ENCODE data around the gene RNF114.
A peak's percentile ranks its signal among the peaks of the same experiment; 100 is the strongest.
"Not testable (repeated sequence)": the region's sequence is repeated elsewhere in the genome, so short reads cannot be mapped to it uniquely, and the experiment has no call there.

RNF114 gene

DNA sequence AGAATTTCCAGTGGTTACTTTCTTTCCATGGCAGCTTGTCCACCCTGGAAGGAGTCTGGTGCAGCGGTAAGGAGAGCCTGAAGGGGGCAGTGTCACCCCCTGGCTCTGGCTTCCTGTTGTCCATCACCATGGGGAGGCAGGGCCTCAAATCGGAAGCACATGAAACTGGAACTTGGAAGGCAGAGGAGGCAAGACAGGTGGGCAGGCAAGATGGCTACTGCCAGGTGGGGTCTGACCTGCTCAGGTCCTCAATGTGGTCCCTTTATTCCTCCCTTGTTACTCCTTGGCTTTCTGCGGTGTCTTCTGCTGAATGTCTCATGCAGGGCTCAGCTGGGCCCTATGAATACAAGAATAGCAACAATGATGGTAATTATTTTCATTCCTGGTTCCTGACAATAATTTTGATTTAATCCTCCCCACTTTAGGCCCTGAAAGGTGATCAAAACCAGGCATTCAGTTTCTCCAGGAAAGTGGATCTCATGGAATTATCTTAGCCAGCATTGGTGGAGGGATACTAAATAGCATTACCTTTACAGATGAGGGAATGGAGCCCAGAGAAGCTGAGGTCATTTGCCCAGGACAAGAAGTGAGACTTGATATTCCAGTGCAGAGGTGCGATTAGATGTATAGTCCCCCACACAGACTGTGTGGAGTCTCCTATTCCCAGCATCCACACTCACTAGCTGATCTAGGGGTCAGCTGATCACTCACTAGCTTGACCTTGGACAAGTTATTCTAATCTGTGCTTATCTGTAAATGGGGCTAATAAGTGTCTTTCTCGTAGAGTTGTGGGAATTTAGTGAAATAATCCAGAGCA lies 29.0 kb downstream of the RNF114 start:
- DNase-seq (ENCODE audit: low read depth in 3 of 3): no peak

GRCh38 chr20:49965781-49966305 lies 29.6 kb downstream of the RNF114 start:
- no peak for DNase-seq (ENCODE audit: low read depth in 3 of 3)

GRCh38 chr20:49966861-49967260 lies 30.7 kb downstream of the RNF114 start:
- DNase-seq (ENCODE audit: low read depth in 3 of 3): no peak

DNA sequence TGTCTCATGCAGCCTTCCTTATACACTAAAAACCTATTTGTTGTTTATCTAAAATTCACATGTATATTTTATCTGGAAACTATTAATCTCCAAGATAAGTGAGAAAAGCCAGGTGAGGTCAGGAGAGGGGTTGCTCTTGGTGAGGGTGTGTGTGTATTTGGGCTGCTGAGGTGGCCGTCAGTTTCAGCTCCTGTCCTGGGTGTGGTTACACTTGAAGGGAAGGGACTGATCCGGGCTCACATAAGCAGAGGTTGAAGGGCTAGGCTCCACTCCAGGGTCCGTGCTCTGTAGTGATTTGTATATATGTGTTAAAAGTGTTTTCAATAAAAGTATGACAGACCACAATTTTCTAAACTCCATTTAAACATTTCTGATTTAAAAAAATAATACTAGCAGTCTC lies 33.0 kb downstream of the RNF114 start:
- no peak for DNase-seq (ENCODE audit: low read depth in 3 of 3)

- no peak for DNase-seq (ENCODE audit: low read depth in 3 of 3)
These were observed 33.7 kb downstream of the RNF114 start for GRCh38 chr20:49969946-49970345.

GRCh38 chr20:49970498-49970897 lies 34.3 kb downstream of the RNF114 start:
- DNase-seq (ENCODE audit: low read depth in 3 of 3): no peak

DNA sequence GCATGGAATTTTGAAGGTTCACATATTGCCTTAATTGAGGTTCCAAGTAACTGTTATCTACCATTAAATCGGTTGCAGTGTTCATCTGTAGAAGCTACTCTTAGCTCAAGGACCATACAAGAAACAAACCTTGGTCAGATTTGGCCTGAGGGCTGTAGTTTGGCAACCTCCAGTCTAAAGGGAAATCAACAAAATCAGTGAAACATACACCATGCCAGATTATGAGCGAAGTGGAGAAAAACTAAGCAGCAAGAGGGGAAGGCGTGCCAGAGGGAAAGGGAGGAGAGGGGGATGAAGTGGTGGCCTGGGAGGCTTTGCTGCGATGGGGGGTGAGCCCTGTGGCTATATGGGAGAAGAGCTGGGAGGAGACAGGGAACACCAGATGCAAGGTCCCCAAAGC lies 37.8 kb downstream of the RNF114 start:
- DNase-seq (ENCODE audit: low read depth in 3 of 3): no peak

DNA sequence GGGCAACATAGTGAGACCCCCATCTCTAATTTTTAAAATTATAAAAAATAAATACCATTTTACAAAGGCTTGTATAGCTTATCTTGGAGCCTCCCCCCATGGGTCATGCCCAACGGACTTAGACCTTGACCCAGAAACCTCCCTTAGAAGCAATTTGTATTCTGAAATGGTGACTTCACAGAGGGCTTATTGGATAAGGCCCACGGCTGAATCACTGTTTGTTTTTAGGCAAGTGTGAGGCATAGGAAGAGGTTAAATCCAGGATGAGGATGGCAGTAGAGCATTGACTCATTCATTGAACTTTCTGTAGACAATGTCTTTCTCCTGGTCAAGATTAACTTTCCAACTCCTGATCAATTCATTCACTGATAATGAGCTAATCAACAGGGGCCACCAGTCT lies 40.3 kb downstream of the RNF114 start:
- DNase-seq (ENCODE audit: low read depth in 3 of 3): no peak

GRCh38 chr20:49977740-49978139 lies 41.5 kb downstream of the RNF114 start:
- DNase-seq (ENCODE audit: low read depth in 3 of 3): not testable (repeated sequence)

DNA sequence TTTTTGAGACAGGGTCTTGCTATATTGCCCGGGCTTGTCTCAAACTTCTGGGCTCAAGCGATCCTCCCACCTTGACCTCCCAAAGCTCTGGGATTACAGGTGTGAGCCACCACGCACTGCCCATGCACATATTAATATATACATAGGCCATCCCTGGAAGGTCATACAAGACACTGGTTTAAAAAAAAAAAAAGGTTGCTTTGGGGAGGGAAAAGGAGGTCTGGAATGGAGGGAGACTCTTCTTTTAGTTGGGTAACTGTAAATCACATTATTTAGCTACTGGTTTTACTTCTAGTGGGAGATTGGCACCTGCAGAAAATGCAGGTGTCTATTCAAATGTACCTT lies 42.5 kb downstream of the RNF114 start:
- DNase-seq (ENCODE audit: low read depth in 3 of 3): no peak

DNA sequence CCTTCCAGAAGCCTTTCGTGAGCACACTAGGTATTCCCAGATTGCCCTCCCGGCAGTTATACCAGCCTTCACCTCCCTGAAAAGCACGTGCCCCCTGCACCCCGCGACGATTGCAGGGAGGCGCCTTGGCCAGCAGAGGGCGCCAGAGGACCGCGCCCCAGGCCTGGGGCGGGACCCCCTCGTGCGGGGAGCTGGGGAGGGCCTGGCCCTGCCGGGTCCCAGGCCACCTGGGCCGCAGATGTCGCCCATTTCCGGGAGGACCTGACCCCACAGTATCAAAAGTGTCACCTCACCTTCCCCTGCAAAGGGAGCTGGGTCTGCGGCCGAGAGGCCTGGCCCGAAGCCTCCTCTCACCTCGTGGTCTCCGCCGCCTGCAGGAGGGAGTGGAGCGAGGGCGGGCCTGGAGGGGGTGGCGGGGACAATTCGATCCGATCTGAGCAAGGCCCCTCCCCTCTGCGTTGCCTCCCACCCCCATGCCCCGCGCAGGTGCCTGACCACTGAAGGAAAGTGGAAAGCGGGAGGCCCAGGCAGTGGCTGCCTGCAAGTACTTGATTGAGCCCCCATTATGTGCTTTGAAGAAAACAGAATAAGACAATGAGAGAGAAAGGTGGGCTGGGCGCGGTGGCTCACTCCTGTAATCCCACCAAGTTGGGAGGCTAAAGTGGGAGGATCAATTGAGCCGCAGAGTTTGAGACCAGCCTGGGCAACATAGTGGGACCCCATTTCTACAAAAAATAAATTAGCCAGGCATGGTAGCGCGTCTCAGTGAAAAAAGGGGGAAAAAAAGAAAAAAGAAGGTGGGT lies 43.0 kb downstream of the RNF114 start:
- DNase-seq (ENCODE audit: low read depth in 3 of 3): peak; percentile 15 to 41 (median 40)

DNA sequence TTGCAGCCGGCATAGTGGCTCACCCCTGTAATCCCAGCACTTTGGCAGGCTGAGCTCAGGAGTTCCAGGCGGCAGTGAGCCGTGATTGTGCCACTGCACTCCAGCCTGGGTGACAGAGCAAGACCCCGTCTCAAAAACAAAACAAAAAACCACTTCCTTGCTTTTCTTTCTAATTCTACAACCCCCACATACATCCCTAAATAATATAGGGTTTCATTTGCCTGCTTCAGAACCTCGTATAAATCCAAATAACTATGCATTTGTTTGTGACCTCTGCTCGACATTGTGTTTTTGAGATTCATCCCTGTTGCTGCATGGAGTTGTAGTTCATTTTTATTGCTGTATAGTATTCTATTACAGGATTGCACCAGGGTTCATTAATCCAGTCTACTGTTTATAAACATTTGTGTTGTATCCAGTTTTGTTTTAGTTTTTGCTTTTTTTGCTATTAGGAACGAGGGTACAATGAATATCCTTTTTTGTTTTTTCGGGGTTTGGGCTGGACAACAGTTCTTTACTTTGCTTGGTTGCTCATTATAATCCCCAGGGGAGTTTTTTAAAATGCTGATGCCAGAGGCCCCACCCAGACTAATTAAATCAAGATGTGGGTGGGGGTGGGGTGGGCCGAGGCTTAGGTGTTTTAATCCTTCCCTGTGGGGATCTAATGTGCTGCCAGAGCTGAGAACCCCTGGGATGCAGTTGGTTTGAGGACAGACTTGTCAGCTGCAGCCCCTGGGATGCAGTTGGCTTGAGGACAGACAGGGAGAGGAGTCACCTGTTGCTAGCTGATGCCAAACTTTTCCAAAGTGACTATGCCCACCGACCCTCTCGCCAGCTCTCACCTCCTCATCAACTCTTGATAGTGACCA lies 44.2 kb downstream of the RNF114 start:
- DNase-seq (ENCODE audit: low read depth in 3 of 3): no peak

DNA sequence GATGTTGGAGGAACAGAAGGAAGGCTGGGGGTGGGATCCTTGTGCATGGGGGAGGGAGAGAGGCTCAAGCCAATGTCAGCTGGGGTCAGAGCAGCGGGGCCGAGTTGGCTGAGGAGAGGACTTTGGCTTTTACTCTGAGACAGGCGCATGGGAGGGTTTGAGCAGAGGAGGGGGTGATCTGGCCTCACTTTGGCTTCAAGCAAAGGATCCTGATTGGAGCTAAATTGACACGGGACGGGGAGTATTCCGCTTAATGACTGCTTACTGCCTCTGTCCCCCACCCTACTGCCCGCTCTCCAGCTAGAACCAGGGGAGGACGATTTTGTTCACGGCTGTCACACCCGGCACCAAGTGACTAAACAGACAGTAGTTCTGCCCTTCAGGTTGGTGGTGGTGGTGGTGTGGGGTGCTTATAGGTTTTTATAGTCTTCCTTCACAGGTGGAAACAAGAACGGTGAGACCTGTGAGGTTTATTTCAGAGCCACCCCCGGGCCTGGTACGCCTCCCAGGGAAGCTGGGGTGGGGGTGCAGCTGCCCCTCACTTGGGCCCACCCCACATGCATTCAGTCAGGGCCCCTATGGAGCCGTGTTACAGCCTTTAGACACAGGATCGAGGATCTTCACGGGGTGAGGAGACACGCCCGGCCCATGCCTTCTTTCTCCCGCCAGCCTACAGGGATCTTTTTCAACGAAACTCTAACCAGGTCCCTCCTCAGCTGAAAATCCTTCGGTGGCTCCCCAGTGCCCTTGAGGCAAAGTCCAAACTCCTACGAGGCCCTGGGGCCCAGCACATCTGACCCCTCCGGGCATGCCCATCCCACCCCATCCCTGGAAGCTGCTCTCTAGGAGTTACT lies 45.2 kb downstream of the RNF114 start:
- no peak for DNase-seq (ENCODE audit: low read depth in 3 of 3)

DNA sequence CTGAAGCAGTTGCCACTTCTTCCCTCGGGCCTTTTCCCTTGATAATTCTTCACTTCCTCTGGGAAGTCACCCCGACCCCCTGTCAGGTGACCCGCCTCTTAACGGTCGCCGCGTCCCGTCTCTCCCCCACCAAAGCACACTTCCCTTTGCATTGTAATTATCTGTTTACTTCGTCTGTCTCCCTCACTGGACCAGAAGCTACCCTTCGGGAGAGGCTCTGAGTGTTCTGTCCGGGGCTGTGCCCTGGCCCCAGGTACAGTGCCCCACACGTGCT lies 45.8 kb downstream of the RNF114 start:
- no peak for DNase-seq (ENCODE audit: low read depth in 3 of 3)

- peak; percentile 49 to 73 (median 73) for DNase-seq (ENCODE audit: low read depth in 3 of 3)
These were observed 46.3 kb downstream of the RNF114 start, which contains the start of gene SNAI1 for GRCh38 chr20:49982346-49983122. Gene SNAI1 (plus strand): TSS chr20:49982980. CDS start chr20:49983060, 80 bp downstream.

DNA sequence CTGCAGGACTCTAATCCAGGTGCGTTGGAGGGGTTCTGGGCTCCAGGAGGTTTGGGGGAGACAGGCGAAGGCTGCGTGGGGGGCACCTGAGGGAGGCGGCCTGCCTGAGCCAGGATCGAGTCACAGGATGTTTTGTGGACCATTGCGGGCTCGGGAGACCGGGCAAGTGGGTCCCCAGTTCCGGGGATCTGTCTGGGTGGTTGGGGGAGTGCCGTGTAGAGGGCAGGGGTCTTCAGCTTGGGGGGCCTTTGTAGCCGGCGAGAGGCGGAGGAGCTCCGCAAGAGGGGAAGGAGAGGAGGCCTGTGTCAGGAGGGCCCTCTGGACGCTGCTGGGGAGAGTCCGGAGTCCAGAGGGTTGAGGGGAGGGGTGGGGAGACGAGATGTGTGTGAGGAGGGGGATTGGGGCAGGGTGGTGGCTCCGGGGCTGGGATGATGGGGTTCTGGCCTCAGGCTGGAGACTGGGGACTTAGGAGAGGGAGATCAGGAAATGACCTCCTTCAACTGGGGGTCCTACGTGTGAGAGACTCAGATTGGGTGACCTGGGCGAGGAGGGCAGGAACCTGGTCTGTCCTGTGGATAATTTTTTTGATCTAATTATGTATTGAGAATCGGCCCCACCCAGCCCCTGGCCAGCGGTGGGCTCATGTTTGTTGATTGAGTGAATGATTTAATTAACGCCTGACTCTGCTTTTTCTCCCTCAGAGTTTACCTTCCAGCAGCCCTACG lies 47.1 kb downstream of the RNF114 start:
- DNase-seq (ENCODE audit: low read depth in 3 of 3): no peak

- no peak for DNase-seq (ENCODE audit: low read depth in 3 of 3)
These were observed 47.7 kb downstream of the RNF114 start for GRCh38 chr20:49983848-49984408.

DNA sequence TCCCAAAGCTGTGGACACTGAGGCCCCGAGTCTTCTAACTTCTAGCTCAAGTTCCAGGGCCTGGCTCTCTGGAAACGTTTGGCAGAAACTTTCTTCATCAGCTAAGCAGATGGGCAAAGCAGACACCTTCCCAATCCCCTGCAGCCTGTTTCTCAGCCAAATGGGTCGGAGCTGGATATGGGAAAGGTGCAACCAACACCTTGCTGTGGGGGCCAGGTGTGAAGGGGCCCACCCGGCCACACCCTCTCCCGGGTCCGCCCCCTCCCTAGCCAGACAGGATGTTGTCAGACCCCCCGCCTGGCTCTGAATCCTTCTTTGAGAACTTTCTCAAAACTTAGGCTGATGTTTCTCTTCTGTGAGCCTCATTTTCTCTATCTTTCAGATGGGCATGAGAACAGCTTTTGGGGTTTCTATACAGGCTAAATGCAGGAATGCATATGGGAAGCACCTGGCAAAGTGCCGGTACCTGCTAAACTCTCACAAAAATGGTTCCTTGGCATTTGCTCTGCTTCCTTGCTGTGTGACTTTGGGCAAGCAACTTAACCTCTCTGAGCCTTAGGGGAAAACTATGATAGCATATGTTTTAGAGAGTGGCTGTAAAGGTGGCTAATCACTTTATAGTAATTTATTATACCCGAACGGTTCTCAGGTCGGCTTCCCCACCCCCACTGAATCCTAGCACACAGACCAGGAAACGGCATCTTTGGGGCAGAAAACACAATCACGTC lies 48.4 kb downstream of the RNF114 start:
- DNase-seq (ENCODE audit: low read depth in 3 of 3): no peak

DNA sequence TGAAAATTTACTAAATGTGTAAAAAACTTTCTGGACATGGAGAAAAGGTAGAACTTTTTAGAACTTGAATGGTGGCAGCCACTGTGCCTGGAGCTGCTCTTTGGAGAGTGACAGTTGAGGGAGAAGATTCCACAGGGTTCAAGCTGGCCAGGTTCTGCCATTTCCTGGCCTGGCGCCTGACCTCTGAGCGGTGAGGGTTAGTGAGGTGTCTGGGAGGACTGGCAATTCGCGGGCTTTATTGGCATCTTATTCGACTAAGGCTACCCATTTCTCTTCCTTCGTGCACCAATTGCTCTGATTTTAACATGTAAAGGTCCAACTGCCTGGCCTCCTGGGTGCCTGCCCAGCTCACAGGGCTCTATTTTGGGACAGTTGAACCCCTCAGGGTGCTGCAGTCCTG lies 49.0 kb downstream of the RNF114 start:
- DNase-seq (ENCODE audit: low read depth in 3 of 3): no peak
